ENCODE measurements around the gene TOP3B.

The TOP3B gene, protein sequence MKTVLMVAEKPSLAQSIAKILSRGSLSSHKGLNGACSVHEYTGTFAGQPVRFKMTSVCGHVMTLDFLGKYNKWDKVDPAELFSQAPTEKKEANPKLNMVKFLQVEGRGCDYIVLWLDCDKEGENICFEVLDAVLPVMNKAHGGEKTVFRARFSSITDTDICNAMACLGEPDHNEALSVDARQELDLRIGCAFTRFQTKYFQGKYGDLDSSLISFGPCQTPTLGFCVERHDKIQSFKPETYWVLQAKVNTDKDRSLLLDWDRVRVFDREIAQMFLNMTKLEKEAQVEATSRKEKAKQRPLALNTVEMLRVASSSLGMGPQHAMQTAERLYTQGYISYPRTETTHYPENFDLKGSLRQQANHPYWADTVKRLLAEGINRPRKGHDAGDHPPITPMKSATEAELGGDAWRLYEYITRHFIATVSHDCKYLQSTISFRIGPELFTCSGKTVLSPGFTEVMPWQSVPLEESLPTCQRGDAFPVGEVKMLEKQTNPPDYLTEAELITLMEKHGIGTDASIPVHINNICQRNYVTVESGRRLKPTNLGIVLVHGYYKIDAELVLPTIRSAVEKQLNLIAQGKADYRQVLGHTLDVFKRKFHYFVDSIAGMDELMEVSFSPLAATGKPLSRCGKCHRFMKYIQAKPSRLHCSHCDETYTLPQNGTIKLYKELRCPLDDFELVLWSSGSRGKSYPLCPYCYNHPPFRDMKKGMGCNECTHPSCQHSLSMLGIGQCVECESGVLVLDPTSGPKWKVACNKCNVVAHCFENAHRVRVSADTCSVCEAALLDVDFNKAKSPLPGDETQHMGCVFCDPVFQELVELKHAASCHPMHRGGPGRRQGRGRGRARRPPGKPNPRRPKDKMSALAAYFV

DNA sequence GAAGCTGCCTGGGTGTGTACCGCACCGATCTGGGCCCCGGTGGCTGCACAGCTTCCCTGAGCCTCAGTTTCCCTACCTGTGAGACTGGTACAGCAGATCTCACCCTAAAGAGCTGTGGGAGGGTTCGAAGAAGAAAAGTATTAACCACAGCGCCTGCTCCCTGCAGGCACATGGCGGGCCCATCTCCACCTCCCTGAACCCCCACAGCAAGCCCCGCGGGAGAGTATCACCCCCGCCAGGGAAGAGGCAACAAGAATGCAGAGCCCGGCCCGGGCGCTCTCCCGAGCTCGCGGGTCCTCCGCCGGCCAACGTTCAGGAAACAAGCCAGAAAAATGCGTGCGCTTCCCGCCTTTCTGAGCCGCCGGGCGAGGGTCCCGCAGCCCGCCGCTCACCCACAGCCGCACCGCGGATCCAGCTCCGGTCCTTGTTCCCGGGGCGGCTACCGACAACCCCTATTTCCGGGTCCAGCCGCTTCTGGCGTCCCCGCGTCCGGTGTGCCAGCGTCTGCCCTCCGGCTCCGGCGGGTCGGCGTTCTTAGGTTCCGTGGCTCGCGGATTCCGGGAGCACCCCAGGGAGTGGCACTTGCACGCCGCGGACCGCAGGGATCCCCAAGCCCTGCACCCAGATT, at the start of gene TOP3B:
Gene TOP3B (minus strand): TSS at position 450 of the 628 bp plus-strand sequence. CDS start 7,078 bp downstream, outside the sequence.
- peak; percentile 72 for DNase-seq

DNA sequence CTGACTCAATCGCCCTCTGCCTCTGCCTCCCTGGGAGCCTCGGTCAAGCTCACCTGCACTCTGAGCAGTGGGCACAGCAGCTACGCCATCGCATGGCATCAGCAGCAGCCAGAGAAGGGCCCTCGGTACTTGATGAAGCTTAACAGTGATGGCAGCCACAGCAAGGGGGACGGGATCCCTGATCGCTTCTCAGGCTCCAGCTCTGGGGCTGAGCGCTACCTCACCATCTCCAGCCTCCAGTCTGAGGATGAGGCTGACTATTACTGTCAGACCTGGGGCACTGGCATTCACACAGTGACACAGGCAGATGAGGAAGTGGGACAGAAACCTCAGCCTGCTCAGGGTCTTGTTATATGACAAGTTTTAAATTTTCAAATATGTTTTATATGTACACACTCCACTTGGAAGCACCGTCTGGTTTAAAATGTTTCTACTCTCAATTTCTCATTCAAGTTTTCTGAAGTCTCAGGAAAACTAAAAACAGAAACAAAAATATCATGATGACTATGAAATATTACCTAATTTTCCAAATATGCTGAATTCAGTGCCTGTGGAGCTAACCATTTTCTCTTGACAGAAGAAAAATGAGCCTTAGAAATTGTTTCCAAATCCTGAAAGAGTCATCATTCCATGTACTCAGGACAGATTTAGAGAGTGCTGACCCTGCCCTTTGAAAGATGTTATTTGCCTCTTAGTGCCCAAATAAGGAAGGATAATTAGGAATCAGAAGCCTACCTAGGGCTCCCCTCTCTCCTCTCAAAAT, 48.8 kb upstream of the TOP3B start:
- DNase-seq: no peak

DNA sequence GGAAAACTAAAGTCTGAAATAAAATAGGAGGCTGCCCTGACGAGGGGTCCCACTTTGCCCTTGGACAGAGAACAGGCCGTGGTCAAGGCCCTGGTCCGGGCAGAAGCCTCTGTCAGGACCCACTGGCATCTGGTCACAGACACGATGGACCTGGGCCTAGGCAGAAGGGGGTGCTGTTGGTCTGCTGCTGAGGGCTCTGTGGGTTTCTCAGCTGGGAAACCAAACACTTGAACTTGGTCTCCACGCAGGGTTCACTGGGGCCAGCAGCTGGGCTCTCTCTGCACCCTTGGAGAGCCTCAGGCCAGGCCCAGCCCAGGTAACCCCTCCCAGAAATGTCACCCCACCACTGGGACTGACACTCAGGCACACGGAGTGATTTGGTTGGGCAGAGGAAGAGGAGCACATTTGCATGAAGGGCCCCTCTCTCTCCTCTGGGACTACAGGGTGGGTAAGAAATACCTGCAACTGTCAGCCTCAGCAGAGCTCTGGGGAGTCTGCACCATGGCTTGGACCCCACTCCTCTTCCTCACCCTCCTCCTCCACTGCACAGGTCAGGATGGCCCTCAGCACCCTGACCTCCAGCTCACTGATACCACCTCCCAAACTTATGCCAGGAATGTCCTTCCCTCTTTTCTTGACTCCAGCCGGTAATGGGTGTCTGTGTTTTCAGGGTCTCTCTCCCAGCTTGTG, 48.1 kb upstream of the TOP3B start:
- DNase-seq: peak; percentile 51

DNA sequence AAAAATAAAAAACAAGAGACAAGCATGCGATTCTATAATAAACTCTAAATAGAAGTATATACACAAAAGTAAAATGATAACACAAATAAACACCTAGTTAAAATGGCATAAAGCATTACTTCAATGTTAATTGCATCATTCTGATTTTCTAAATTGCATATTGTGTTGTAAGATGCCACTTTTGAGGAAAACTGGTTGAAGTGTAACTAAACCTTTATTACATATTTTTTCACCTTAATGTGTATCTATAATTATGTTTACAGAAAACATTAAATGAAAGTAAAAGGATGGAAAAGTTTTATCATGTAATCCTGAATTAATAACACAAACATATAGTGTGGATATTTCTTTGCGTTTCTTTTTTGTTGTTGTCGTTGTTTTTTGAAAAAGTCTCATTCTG, 45.4 kb upstream of the TOP3B start:
- DNase-seq: no peak

DNA sequence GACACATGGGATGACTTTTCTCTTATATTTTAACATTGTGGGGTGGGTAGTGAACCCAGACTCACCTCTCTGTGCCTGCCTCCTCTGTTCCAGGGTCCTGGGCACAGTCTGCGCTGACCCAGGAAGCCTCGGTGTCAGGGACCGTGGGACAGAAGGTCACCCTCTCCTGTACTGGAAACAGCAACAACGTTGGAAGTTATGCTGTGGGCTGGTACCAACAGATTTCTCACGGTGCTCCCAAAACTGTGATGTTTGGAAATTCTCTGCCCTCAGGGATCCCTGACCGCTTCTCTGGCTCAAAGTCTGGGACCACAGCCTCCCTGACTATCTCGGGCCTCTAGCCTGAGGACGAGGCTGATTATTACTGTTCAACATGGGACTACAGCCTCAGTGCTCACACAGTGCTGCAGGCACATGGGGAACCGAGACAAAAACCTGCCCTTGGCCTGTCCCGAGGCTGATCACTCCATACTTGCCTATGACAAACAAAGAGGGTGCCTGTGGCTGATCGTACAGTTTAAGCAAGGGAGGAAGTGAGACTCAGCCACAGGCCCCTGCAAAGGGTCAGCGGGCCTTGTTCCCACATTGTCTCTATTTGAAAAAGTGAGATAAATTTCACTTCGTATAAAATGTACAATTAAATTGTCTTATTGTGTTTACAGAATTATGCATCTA, 43.7 kb upstream of the TOP3B start:
- no peak for DNase-seq

DNA sequence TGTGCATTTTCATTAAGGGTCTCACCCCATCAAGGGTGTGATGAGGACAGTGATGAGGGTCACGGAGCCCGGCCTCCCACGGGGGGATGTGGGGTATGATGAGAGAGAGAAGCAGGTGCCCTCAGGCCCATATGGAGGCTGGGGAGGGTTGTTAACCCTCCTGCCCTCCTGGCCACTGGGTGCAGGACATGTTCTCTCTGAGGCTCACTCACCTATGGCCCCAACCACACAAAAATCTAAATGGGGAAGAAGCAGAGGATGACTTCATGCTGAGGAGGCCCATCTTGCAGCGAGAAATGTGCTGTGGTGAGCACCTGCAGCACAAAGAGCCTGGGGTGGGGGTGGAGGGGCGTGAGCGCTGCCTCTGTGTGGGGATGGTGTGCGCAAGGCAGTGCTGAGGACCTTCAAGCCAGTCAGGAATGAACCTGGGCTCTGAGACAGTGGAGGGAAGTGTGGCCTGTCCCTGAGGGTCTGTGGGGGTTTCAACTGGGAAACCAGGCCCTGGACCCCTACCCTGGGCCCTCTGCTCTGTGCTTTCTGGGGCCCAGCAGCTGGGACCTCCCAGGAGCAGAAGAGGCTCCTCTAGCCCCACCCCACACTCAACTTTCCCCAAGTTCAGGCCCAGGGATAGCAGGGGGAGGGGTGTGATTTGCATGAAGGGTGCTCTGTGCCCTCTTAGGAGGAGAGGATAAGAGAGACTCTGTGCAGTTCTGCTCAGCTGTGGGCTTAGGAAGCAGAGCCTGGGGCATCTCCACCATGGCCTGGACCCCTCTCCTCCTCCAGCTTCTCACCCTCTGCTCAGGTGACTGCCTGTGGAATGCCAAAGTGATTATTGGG, 43.0 kb upstream of the TOP3B start:
- DNase-seq: no peak

DNA sequence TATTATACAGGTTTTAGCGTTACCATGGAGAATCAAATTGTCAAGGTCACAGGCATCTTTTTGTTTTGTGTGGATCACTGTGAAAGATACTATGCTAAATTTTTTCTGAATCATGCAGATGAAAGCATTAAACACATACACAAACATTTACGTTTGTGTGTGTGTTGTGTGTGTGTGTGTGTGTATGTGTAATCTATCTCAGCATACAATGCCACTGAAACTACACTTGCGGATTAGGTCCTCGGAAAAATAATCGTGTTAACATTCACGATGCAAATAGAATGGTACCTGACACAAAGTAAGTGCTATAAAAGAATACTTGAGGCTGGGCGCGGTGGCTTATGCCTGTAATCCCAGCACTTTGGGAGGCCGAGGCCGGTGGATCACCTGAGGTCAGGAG, 41.9 kb upstream of the TOP3B start:
- DNase-seq: no peak

DNA sequence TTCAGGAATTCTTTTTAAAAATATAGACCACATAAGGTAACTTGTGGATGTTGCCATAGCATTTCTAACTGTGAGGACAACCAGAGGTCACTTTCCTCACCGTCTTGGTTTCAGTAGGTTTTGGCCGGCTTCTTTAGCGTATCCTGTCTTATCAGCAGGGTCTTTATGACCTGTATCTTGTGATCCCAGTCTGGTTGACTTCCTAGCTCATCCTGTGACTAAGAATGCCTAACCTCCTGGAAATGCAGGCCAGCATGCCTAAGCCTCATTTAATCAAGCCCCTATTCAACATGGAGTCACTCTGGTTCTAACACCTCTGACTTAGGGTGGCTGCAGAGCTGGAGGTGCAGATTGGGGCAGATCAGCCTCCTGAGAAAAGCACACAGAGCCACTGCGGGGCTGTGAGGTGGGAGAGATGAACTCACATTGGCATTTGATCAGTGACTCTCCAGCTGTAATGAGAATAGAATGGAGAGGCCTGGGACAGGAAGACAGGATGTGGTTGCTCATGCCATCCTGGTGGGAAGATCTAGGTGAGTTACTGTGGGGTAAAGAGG, 41.1 kb upstream of the TOP3B start:
- no peak for DNase-seq

DNA sequence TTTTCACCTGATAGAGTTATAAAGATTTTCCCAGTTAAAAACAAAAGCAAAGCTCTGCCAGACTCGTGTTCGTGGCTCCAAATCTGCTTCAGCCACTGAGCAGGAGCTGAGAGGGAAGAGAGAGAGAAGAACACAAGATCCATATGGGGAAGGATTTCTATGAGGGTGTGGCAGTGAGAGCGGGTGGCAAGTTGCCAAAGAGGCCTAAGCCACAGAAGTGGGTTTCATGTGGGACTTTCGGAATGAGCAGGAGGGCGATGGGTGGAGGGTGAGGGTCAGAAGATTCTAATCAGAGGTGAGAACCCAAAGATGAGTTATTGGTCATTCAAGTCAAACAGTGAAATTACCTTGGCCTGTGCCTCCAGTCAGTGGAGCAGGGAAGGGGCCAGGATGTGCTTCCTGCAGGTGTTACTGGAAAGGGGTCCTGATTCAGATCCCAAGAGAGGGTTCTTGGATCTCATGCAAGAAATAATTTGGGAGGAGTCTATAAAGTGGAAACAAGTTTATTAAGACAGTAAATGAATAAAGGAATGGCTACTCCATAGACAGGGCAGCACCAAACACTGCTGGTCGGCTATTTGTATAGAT, 40.5 kb upstream of the TOP3B start:
- DNase-seq: no peak

DNA sequence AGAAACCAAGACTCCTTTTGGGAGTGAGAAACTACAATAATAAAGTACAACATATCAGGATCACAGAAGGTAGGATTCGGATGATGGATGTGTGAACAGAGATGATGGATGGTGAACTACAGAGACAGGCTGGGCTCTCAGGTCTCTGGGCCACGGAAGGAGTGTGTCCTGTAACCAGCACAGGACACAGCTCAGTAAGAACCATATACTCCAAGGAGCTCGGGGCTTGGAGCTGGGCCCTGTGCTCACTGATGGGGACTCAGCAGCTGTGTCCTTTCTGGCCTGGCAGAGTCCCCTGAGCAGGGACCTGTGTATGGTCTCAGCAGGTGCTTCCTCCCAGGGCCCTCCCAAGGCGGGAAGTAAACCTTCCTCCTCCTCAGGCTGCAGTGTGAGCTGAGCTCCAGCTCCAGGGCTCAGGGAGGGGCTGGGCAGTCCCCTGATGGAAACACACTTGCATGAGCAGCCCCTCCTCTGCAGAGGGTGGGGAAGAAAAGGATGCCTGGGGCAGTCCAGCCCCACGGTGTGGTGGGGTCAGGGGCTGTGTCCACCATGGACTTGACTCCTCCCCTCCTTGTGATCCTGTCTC, 39.8 kb upstream of the TOP3B start:
- DNase-seq: no peak

DNA sequence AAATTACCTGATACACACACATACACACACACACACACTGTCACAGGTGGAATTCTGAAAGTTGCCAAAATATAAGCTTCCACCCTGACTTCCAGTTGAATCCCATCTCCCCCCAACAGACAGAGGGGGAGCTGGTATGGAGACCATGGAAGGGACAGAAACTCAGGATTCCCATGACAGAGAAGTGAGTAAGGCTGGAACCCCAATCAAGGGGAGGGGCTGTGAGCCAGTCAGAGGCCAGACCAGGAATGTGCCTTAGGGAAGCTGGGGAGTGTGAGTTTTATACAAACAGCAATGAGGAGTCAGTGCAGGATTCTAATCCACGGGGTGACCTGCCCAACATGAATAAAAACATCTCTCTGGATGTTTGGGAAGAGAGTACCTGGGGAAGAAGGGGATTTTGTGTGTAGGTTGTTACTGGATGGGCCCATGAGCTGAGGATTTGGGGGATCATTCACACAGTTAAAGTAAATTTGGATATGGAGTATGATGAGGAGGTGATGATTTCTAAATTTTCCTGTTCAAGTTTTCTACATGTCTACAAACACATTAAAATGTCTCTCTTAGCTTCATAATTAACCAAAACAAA, 38.7 kb upstream of the TOP3B start:
- DNase-seq: no peak

DNA sequence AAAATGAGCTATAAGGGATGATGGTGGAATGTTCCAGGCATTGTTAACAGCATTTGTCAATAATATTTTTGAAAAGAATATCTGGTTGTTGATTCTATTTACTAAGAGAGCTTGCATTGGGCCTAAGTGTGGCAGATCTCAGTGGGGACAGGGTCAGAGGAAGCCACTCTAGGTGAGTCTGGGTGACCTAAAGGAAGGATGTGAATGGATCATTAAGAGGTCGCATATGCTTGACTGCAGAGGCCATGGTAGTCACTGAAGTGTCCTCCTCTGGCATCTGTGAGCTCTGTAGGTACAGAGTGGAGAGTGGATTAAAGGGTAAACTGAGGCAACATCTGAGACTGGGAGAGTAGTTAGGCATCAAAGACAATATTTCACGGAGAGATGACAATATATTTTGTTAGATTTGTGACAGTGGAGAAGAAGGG, 37.9 kb upstream of the TOP3B start:
- DNase-seq: no peak

DNA sequence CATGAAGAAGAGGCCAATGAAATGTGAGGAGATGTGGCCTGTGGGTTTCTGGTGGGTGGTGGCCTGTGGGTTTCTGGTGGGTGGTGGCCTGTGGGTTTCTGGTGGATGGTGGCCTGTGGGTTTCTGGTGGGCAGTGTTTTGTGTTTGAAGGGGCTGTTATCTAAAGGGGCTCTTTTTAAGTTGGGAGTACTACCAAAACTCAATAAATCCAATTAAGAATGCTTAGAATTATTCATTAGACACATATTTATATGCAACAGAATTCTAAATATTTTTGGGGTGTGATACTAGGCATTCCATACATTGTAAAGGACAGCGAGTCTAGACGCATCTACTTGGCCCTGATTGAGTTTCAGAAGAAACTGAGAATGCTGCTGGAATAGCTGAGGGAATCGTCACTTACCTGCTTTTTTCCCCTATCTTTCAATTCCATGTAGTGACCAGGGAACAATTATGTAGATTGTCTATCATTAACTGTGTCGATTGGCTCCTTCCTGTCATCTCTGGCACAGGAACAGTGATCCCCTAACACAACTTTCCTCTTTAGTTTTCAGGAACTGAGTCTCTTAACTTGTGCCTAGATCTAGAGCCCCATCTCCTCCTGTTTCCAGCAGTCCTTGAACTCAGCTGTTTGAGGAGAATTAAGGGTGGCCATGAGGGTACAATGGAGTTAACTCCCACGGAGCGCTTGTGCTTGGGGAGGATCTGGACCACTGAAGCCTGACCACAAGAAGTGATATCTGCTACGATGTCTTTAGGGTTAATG, 37.3 kb upstream of the TOP3B start:
- DNase-seq: no peak

DNA sequence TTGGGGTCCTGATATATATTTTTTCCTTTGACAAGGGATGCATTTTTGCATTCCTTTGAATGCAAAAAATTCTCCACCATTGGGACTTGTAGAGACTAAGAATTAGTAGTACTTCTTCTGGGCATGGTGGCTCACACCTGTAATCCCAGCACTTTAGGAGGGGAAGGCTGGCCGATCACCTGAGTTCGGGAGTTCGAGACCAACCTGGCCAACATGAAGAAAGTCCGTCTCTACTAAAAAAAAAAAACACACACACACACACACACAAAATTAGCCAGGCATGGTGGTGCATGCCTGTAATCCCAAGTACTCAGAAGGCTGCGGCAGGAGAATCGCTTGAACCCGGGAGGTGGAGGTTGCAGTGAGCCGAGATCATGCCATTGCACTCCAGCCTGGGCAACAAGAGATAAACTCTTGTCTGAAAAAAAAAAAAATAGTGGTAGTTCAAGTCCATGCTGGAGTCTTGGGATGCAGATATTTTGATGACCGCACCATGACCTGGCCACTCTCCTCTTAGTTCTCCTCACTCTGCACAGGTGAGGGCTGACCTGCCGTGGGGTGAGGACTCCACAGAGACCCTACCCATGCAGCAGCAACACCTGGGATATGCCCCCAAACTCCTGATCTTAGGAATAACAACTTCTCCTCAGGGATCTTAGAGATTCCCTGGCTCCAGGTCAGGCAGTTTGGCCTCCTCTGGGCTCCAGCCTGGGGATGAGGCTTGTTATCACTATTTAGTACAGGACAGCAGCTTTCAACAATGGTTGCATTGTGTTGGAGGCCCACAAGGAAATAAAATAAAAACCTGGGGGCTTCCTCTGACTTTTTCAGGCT, 36.5 kb upstream of the TOP3B start:
- no peak for DNase-seq

DNA sequence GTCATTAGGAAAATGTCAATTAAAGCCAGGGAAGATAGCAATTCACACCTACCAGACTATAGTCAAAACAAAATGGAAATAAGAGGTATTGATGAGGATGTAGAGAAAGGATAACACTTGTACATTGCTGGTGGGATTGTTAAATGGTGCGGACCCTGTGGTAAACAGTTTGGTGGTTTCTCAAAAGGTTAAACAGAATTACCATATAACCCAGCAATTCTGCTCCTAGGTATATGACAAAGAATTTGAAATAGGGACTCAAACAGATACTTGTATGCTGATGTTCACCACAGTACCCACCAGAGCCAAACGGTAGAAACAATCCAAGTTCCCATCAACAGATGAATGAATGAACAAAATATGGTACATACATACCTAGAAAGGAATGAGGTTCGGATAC, 33.0 kb upstream of the TOP3B start:
- DNase-seq: no peak

DNA sequence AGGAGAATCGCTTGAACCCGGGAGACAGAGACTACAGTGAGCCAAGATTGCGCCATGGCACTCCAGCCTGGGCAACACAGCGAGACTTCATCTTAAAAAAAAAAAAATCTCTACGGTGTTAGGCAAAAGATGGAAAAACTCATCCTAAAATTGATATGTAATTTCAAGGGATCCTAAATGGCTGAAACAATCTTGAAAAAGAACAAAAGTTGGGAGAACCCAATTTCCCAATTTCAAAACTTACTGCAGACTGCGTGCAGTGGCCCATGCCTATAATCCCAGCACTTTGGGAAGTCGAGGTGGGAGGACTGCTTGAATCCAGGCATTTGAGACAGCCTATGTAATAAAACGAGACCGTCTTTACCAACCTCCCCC, 31.7 kb upstream of the TOP3B start:
- no peak for DNase-seq

DNA sequence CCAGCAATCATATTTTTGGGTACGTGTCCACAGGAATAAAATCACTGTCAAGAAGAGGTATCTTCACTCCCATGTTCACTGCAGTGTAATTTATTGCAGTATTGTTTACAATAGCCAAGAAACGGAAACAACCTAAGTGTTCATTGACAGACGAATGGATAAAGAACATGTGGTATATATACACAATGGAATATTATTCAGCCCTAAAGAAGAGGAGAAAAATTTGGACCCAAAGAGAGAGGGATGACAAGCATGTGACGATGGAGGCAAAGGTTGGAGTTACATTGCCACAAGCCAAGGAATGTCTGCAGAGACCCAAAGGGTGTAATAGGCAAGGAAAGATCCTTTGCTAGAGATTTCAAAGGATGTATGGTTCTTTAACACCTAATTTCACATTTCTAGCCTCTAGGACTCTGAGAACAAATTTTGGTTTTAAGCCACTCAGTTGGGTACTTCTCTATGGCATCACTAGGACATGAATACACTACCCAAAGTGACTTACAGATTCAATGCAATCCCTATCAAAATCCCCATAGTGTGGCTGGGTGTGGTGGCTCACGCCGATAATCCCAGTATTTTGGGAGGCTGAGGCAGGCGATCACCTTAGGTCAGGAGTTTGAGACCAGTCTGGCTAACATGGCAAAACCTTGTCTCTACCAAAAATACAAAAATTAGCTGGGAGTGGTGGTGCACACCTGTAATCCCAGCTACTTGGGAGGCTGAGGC, 31.1 kb upstream of the TOP3B start:
- no peak for DNase-seq

Data from CD4-positive, alpha-beta T cell treated with Interleukin-15 for 1 hour (primary cell).